Osteocyte (in vitro differentiated cells): ENCODE measurements around the gene ATP8B4. TPM values are rescaled to one million over a fixed set of nuclear protein-coding genes. Genes with fewer than 3 reads are reported as not detected.

Source experiments
- DNase-seq: peaks from one replicate; pipeline ENCODE4 v3.0.0; 2021; ENCODE audit warnings: mixed read lengths; ENCODE audit not compliant: unreplicated experiment; ENCODE audit errors: extremely low spot score
- H3K27ac Mint-ChIP-seq: one replicate; pipeline ENCODE4 v1.8.0; 2021; ENCODE audit warnings: mild to moderate bottlenecking, mixed read lengths; ENCODE audit not compliant: unreplicated experiment
- H3K27me3 Mint-ChIP-seq: one replicate; pipeline ENCODE4 v1.8.0; 2021; ENCODE audit warnings: mixed read lengths; ENCODE audit not compliant: unreplicated experiment
- H3K36me3 Mint-ChIP-seq: one replicate; pipeline ENCODE4 v1.8.0; 2021; ENCODE audit warnings: mixed read lengths; ENCODE audit not compliant: unreplicated experiment
- H3K4me1 Mint-ChIP-seq: one replicate; pipeline ENCODE4 v1.8.0; 2021; ENCODE audit warnings: mixed read lengths; ENCODE audit not compliant: unreplicated experiment
- H3K4me3 Mint-ChIP-seq: one replicate; pipeline ENCODE4 v1.8.0; 2021; ENCODE audit warnings: mild to moderate bottlenecking, moderate library complexity, mixed read lengths; ENCODE audit not compliant: unreplicated experiment
- H3K9me3 Mint-ChIP-seq: one replicate; pipeline ENCODE4 v1.8.0; 2021; ENCODE audit warnings: mixed read lengths; ENCODE audit not compliant: unreplicated experiment
- total RNA-seq: library from RNA; stranded (reverse); gene quantifications from 2 replicates; pipeline ENCODE4 v1.2.1, GENCODE V29; 2021
- TF ChIP-seq, protein P1 (sequence below): fragments of 200-600 bp; sonication (generic); IDR thresholded peaks from 2 replicates; pipeline ENCODE4 v1.5.0; 2021; ENCODE audit warnings: antibody characterized with exemption, mild to moderate bottlenecking, moderate library complexity

Gene ATP8B4
- total RNA-seq, 1 donor from 2014 or later: not detected

DNA sequence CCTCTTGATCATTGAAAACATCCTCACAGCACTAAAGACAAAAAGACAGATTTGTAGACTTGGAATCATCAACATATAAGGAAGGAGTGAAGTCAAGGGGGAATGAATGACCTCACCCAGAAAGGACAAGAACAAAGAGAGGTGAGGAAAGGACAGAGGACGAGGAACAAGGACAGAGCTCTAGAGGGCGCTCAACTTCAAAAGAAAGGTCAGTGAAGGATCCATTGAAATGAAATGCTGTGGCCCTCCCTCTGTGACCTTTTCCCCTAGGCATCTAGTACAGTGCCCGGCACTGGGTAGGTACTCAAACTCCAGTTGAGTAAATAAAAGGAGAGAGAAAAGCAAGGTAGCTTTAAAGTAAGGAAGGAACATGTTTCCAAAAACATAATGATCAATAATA, 2.6 kb downstream of the ATP8B4 start:
- no peaks in the 10 kb centered on the region for H3K36me3 Mint-ChIP-seq
- H3K4me3 Mint-ChIP-seq: no peak overlapping the region
- TF ChIP-seq, protein P1, sequence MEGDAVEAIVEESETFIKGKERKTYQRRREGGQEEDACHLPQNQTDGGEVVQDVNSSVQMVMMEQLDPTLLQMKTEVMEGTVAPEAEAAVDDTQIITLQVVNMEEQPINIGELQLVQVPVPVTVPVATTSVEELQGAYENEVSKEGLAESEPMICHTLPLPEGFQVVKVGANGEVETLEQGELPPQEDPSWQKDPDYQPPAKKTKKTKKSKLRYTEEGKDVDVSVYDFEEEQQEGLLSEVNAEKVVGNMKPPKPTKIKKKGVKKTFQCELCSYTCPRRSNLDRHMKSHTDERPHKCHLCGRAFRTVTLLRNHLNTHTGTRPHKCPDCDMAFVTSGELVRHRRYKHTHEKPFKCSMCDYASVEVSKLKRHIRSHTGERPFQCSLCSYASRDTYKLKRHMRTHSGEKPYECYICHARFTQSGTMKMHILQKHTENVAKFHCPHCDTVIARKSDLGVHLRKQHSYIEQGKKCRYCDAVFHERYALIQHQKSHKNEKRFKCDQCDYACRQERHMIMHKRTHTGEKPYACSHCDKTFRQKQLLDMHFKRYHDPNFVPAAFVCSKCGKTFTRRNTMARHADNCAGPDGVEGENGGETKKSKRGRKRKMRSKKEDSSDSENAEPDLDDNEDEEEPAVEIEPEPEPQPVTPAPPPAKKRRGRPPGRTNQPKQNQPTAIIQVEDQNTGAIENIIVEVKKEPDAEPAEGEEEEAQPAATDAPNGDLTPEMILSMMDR: peak; percentile 10
- H3K27ac Mint-ChIP-seq: no peak overlapping the region
- H3K27me3 Mint-ChIP-seq: peaks cover 21% of the 10 kb centered on the region
- no peaks in the 10 kb centered on the region for H3K4me1 Mint-ChIP-seq
- no peak for DNase-seq
- H3K9me3 Mint-ChIP-seq: peaks cover 5% of the 10 kb centered on the region

DNA sequence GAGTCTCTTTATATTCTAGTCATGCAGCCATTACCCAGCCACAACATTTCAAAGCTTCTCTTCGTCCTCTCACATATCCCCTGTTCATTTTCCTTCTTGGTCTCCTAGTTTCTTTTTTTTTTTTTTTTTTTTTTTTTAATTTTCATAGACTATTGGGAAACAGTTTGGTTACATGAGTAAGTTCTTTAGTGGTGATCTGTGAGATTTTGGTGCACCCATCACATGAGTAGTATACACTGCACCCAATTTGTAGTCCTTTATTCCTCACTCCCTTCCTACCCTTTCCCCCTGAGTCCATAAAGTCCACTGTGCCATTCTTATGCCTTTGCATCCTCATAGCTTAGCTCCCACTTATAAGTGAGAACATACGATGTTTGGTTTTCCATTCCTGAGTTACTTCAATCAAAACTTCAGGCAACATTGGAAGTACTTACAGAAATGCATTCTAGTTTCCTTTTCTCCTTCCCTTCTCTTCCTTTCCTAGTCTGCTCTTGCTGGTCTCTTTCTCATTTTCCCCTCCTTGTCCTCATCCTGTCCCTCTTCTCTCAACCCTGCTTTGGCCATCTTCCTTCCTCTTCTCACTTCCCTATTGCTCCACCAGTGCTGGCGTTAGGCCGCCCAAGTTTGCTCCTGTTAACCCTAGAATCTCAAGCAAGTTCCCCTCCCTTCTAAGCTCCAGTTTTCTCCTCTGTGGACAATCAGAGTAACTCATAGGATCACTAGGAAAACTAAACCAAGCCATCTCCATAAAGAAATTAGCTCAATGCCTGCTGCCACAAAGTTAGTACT, 4.8 kb downstream of the ATP8B4 start:
- Mint-ChIP-seq H3K4me1 (peaks cover 3% of the 10 kb centered on the region), H3K4me3 (no peak overlapping the region), H3K27me3 (peaks cover 31% of the 10 kb centered on the region), H3K27ac (no peak overlapping the region), H3K9me3 (peaks cover 5% of the 10 kb centered on the region), H3K36me3 (no peaks in the 10 kb centered on the region)
- no peak for DNase-seq
- TF ChIP-seq, protein P1: no peak

DNA sequence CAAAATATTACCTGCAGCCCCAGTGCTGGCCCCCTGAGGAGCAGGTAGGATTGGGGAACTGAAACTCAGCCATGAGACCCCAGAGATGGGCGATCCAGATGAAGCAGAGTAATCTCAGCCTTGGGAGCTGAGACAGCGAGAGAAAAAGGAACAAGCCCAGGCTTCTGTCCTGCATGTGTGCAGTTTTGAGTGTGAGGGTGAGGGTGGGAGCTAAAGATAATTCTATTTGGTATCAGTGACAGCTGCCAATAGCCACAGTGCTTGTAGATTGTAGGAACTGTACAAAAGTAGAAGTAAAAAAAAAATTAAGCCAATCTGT, 5.9 kb downstream of the ATP8B4 start:
- Mint-ChIP-seq H3K9me3 (peaks cover 5% of the 10 kb centered on the region), H3K27me3 (peaks cover 31% of the 10 kb centered on the region), H3K27ac (no peak overlapping the region), H3K36me3 (no peaks in the 10 kb centered on the region), H3K4me1 (peaks cover 7% of the 10 kb centered on the region), H3K4me3 (no peak overlapping the region)
- TF ChIP-seq, protein P1: no peak
- no peak for DNase-seq

DNA sequence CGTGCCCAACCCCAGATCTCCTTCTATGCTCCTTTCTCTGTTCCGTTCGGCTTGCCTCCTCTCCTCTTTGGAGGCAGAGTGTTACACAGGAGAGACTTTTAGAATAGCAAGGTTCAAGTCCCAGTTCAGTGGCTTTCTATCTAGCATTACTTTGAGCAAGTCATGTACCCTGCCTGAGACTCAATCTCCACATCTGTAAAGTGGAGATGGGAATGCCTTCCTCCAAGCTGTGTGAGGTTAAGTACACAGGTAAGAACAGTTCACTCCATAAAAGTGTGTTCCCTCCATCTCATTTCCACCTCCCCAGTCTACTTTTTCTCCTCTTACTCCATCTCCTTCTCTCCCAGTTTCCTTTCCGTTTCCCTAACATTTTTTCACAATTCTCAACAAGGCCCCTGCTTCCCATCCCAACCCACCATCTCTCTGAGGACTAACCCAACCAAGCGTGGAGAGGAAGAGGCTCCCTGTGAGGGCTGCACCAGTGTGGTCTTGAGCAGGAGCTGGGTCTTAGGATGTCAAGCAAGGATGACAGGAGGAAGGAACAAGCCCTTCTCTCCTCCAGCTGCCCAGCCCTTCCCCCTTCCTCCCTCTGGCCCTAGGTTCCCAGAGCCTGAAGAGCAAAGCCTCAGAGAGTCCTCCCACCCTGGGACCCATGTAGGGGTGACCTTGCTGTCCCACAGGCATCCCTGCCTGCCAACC, 6.4 kb downstream of the ATP8B4 start:
- H3K27me3 Mint-ChIP-seq: peaks cover 33% of the 10 kb centered on the region
- no peak overlapping the region for H3K27ac Mint-ChIP-seq
- H3K4me3 Mint-ChIP-seq: no peak overlapping the region
- peaks cover 7% of the 10 kb centered on the region for H3K4me1 Mint-ChIP-seq
- no peak for DNase-seq
- TF ChIP-seq, protein P1: no peak
- H3K36me3 Mint-ChIP-seq: no peaks in the 10 kb centered on the region
- peaks cover 4% of the 10 kb centered on the region for H3K9me3 Mint-ChIP-seq

DNA sequence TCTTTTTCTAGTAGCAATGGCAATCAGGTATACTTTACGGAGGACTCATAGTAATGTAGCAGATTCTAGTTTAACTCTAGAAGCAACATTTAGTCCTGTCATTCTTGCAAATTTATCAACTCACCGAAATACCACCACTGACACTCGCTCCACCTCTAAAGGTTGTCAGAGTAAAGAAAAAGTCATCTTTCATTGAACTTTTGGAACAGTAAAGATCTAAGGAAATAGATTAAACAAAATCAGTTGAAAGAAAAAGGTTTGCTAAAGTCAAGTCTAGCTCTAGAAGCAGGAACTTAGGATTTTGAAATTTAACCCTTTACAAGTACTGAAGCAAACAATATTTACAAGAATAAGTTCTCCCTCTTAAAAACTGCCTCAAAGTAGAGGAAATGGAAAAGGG, 8.7 kb downstream of the ATP8B4 start:
- DNase-seq: no peak
- H3K27me3 Mint-ChIP-seq: peaks cover 31% of the 10 kb centered on the region
- H3K4me1 Mint-ChIP-seq: peaks cover 7% of the 10 kb centered on the region
- no peaks in the 10 kb centered on the region for H3K36me3 Mint-ChIP-seq
- no peaks in the 10 kb centered on the region for H3K9me3 Mint-ChIP-seq
- H3K27ac Mint-ChIP-seq: no peak overlapping the region
- TF ChIP-seq, protein P1: no peak
- H3K4me3 Mint-ChIP-seq: no peak overlapping the region
